Neutrophil (primary cell): Measurements from ENCODE around the gene GALNT12.

Experiments
- H3K27ac ChIP-seq: fragments of 200-600 bp; sonication (generic); 2 replicates; pipeline ENCODE4 v1.5.1; 2016; ENCODE audit warnings: mild to moderate bottlenecking, moderate library complexity
- H3K27me3 ChIP-seq: fragments of 200-600 bp; sonication (generic); 2 replicates; pipeline ENCODE4 v1.6.0; 2016; ENCODE audit warnings: mild to moderate bottlenecking
- H3K36me3 ChIP-seq: fragments of 200-600 bp; sonication (generic); 2 replicates; pipeline ENCODE4 v1.5.1; 2017
- H3K4me1 ChIP-seq, 2 experiments: fragments of 200-600 bp in 1 of 2; sonication (generic) in 1 of 2; 1 replicate in 1 of 2; 2 replicates in 1 of 2; pipeline versions ENCODE4 v1.5.1 to v1.6.1; 2013 to 2016; ENCODE audit warnings: low read depth in 1 of 2, low read length in 1 of 2, mild to moderate bottlenecking in 1 of 2, moderate library complexity in 1 of 2; ENCODE audit not compliant: control insufficient read depth in 1 of 2, insufficient read depth in 1 of 2
- H3K4me3 ChIP-seq, 2 experiments: fragments of 200-600 bp in 1 of 2; sonication (generic) in 1 of 2; 1 replicate in 1 of 2; 2 replicates in 1 of 2; pipeline ENCODE4 v1.5.1; 2013 to 2016; ENCODE audit warnings: low read depth in 1 of 2, low read length in 1 of 2, mild to moderate bottlenecking in 1 of 2, moderate library complexity in 1 of 2
- H3K9me3 ChIP-seq: fragments of 200-600 bp; sonication (generic); 2 replicates; pipeline ENCODE4 v1.5.1; 2016
- TF ChIP-seq, protein P1 (sequence below): fragments of 200-600 bp; sonication (generic); IDR thresholded peaks from 2 replicates; pipeline ENCODE4 v1.5.1; 2016; ENCODE audit warnings: antibody characterized with exemption

Gene GALNT12

DNA sequence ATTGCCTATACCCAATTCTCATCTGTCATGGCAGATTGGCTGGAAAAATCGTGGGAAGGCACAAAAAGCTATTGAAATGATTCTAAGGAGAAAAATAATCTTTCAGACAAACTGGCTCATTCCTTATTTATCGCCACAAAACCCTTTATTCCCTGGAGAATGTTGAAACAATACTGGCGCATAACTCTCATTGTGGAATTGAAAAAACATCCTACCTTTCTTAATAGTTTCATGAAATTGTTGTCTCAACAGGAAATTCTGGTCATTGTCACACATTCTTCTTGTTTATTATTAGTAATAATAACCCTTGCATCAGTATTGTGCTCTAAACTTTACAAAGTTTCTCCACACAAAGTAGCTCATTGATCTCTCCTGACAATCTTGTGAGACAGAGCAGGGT is 87.3 kb downstream of the GALNT12 start:
- Histone ChIP-seq H3K36me3 (no peaks in the 10 kb centered on the region), H3K27ac (no peak overlapping the region), H3K27me3 (peaks cover 55% of the 10 kb centered on the region), H3K4me3 (no peak overlapping the region), H3K4me1 (peaks cover 18 to 22% of the 10 kb centered on the region in 2 experiments), H3K9me3 (no peaks in the 10 kb centered on the region)
- TF ChIP-seq, protein P1, sequence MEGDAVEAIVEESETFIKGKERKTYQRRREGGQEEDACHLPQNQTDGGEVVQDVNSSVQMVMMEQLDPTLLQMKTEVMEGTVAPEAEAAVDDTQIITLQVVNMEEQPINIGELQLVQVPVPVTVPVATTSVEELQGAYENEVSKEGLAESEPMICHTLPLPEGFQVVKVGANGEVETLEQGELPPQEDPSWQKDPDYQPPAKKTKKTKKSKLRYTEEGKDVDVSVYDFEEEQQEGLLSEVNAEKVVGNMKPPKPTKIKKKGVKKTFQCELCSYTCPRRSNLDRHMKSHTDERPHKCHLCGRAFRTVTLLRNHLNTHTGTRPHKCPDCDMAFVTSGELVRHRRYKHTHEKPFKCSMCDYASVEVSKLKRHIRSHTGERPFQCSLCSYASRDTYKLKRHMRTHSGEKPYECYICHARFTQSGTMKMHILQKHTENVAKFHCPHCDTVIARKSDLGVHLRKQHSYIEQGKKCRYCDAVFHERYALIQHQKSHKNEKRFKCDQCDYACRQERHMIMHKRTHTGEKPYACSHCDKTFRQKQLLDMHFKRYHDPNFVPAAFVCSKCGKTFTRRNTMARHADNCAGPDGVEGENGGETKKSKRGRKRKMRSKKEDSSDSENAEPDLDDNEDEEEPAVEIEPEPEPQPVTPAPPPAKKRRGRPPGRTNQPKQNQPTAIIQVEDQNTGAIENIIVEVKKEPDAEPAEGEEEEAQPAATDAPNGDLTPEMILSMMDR = no peak

DNA sequence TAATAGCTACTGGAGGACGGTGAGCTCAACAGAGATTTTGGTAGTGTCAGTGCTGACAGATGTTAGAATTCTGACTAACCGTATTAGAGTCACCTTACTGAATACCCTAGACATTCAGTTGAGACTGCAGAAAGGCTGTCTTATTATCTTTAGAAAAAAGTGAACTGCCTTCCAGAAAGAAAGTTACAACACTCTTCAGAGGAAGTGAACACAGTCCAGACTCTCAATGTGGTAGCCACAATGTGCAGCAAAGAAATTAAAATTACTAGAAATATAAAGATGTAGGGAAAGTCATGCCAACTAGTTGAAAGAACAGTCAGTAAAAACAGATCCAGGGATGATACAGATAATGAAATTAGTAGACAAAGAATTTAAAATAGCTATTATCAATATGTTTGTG is 89.2 kb downstream of the GALNT12 start:
- H3K27ac ChIP-seq = no peak overlapping the region
- peaks cover 71% of the 10 kb centered on the region for H3K27me3 ChIP-seq
- peaks cover 18 to 22% of the 10 kb centered on the region in 2 experiments for H3K4me1 ChIP-seq
- H3K36me3 ChIP-seq = no peaks in the 10 kb centered on the region
- H3K4me3 ChIP-seq = no peak overlapping the region
- H3K9me3 ChIP-seq = no peaks in the 10 kb centered on the region
- TF ChIP-seq, protein P1 = no peak

DNA sequence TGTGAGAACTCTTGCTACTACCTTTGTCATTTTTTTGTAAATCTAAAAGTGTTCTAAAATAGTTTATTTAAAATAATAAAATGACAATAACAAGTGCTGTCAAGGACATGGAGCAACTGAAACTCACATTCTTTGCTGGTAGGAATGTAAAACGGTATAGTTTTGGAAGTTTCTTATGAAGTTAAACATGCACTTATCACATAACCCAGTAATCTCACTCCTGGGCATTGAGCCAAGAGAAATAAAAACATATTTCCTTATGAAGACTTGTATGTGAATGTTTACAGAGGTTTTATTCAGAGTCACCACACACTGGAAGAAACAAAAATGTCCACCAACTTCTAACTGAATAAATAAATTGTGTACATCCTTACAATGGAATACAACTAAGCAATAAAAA is 90.3 kb downstream of the GALNT12 start:
- no peak overlapping the region for H3K4me3 ChIP-seq
- H3K36me3 ChIP-seq = no peaks in the 10 kb centered on the region
- peaks cover 77% of the 10 kb centered on the region for H3K27me3 ChIP-seq
- TF ChIP-seq, protein P1 = no peak
- H3K9me3 ChIP-seq = no peaks in the 10 kb centered on the region
- peaks cover 18 to 22% of the 10 kb centered on the region in 2 experiments for H3K4me1 ChIP-seq
- no peak overlapping the region for H3K27ac ChIP-seq

DNA sequence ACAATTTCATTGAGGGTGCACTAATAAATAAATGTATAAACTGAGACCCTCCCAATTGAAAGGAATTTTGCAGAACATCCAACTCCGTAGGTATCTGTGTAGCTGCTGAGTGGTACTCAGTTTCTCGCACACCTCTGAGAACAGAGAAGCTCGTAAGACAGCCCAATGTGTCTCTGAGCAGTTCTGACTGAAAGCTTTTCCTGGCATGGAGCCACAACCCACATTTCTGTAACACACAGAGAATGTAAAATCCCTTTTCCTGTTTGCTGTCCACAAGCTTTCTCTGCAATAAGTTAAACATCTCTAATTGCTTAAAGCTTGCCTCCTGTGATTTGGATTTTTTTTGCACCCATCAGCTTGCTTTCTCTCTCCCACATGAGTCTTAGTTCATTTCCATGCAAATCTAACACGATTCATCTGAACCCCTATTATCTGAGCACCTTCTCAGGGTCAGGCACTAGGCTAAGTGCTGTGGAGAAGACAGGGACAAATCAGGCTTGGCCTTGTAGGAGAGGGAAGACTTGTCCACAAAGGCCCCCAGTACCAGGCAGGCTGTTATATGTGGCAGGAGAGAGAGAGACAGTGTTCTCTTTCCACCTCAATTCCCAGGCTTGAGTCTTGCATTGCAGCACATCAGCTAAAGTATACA is 92.1 kb downstream of the GALNT12 start:
- Histone ChIP-seq H3K27me3 (peaks cover 77% of the 10 kb centered on the region), H3K27ac (no peak overlapping the region), H3K9me3 (no peaks in the 10 kb centered on the region), H3K4me1 (peaks cover 17 to 21% of the 10 kb centered on the region in 2 experiments), H3K4me3 (no peak overlapping the region), H3K36me3 (no peaks in the 10 kb centered on the region)
- TF ChIP-seq, protein P1 = no peak
